Measurements from ENCODE around the gene MCF2L. TPM values are rescaled to one million over a fixed set of nuclear protein-coding genes. Genes with fewer than 3 reads are reported as not detected.

Gene MCF2L
- polyA plus RNA-seq, 1 experiment = 0.02 TPM

DNA sequence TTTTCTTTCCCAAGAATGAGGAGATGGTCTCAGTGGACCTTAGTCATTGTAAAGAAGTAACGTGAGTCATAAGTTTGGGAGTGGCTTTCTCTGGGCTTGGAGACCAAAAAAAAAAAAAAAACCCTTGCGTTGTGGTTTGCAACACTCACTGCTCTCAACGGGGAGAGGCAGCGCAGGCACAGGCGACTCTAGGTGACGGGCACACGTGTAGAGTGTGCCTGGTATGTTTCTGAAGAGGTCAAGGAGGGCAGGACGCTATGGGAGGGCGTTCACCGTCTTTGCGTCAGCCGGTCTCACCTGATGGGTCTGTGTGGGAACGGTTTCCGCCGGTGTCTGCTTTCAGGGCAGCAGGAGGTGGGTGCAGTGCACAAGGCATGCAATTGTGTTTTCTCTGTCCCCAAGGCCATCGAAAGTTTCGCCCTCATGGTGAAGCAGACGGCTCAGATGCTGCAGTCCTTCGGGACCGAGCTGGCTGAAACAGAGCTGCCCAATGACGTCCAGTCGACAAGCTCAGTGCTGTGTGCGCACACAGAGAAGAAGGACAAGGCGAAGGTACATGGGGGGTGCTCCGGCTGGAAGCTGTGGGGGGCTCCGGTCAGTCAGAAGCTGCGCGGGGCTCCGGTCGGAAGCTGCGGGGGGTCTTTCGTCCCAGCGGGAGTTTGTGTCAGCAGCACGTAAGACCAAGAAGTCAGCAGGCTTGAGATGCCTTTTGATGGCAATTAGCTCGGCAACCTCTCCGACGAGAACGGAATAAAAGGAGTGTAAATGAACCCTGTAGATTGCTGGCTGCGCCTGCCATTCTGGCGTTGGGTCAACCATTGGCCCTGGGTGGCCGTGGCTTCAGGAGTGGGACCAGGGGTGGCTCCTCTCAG, 95.8 kb downstream of the MCF2L start:
- no peaks in the 10 kb centered on the region for H3K36me3 ChIP-seq (ENCODE audit: control insufficient read depth, insufficient read depth, low read length)
- POLR2A ChIA-PET = no interaction called here
- DNase-seq (ENCODE audit: low read depth) = no peak
- TF ChIP-seq, protein P1, sequence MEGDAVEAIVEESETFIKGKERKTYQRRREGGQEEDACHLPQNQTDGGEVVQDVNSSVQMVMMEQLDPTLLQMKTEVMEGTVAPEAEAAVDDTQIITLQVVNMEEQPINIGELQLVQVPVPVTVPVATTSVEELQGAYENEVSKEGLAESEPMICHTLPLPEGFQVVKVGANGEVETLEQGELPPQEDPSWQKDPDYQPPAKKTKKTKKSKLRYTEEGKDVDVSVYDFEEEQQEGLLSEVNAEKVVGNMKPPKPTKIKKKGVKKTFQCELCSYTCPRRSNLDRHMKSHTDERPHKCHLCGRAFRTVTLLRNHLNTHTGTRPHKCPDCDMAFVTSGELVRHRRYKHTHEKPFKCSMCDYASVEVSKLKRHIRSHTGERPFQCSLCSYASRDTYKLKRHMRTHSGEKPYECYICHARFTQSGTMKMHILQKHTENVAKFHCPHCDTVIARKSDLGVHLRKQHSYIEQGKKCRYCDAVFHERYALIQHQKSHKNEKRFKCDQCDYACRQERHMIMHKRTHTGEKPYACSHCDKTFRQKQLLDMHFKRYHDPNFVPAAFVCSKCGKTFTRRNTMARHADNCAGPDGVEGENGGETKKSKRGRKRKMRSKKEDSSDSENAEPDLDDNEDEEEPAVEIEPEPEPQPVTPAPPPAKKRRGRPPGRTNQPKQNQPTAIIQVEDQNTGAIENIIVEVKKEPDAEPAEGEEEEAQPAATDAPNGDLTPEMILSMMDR (IDR thresholded peaks at IDR 0.05; ENCODE audit: insufficient read depth, low read depth, low read length) = no peak
- no peak overlapping the region for H3K4me3 ChIP-seq (ENCODE audit: low read depth, low read length)
- CTCF ChIA-PET = interaction anchor here (0.7 kb wide), 1 partner anchor 13 kb away, joined by 4 read pairs; no protein-coding TSS in a partner anchor
- H3K27me3 ChIP-seq (ENCODE audit: control insufficient read depth, insufficient read depth, low read length) = no peaks in the 10 kb centered on the region

DNA sequence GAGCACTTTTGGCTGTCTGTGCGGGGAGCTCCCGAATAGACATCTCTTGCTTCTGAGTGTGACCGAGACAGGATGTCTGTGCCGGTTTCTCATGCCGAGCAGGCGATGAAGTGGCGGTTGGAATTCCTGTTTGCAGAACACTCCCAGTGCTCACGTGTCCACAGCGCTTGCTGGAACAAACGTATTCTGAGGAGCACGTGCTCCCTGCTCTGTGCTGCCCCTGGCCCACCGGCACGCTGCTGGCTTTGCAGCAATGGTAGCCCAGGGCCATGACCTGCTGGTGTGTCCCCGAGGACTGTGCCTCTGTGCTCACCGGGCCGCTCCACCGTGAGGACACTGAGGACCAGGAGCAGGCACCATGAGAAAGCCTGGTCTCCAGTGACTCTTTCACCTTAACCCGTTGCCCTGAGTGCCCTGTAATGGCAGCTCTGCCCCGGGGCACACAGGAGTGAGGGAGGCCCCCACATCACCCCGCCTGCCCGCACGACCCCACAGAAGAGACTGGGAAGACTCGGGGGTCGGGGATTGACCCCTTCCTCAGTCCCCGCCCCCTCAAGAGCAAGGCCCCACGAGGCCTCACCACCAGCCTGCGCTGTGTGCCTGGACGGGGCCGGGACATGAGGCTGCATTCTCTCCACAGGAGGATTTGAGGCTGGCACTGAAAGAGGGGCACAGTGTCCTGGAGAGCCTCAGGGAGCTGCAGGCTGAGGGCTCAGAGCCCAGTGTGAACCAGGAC, 96.6 kb downstream of the MCF2L start:
- DNase-seq (ENCODE audit: low read depth) = no peak

DNA sequence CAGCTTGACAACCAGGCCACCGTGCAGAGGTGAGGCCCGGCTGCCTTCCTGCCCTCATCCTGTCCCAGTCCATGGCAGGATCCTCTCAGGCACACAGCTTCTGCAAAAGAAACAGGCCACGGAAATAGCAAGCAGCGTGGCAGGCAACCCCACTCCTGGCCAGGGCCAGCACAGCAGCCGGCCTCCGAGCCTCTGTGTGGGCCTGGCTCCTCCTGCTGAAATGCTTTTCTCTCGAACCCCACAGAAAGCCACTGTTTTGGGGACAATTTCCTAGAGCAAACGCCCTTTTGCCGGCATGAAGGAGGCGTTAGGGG, 97.1 kb downstream of the MCF2L start:
- TF ChIP-seq, protein P1 (IDR thresholded peaks at IDR 0.05; ENCODE audit: insufficient read depth, low read depth, low read length) = no peak
- H3K36me3 ChIP-seq (ENCODE audit: control insufficient read depth, insufficient read depth, low read length) = no peaks in the 10 kb centered on the region
- ChIA-PET POLR2A (no interaction called here), CTCF (no interaction called here)
- no peaks in the 10 kb centered on the region for H3K27me3 ChIP-seq (ENCODE audit: control insufficient read depth, insufficient read depth, low read length)
- no peak overlapping the region for H3K4me3 ChIP-seq (ENCODE audit: low read depth, low read length)
- no peak for DNase-seq (ENCODE audit: low read depth)

More for the DNA sequence above, 96.6 kb downstream of the MCF2L start:
- Histone ChIP-seq H3K27me3 (ENCODE audit: control insufficient read depth, insufficient read depth, low read length) (no peaks in the 10 kb centered on the region), H3K36me3 (ENCODE audit: control insufficient read depth, insufficient read depth, low read length) (no peaks in the 10 kb centered on the region), H3K4me3 (ENCODE audit: low read depth, low read length) (no peak overlapping the region)
- ChIA-PET POLR2A (no interaction called here), CTCF (interaction anchor here (0.7 kb wide), 1 partner anchor 12 kb away, joined by 4 read pairs; no protein-coding TSS in a partner anchor)
- TF ChIP-seq, protein P1 (IDR thresholded peaks at IDR 0.05; ENCODE audit: insufficient read depth, low read depth, low read length) = no peak

DNA sequence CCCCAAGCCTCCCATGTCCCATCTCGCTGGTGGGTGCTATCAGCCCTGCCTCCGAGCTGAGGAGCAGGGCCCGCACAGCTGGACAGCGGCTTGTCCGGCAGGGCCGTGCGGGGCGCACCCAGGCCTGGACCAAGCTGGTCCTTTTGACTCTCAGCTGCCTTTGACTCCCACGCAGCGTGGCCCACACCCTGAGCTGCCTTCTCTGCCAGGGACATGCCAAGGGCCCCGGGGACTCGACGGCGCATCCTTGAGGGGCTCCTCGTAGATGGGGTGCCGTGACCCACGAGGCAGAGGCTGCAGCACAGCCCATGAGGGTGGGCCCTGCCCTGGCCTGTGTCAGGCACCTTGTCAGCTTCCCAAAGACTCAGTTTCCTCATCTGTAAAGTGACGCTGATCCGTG, 97.7 kb downstream of the MCF2L start:
- Histone ChIP-seq H3K4me3 (ENCODE audit: low read depth, low read length) (no peak overlapping the region), H3K27me3 (ENCODE audit: control insufficient read depth, insufficient read depth, low read length) (no peaks in the 10 kb centered on the region), H3K36me3 (ENCODE audit: control insufficient read depth, insufficient read depth, low read length) (no peaks in the 10 kb centered on the region)
- TF ChIP-seq, protein P1 (IDR thresholded peaks at IDR 0.05; ENCODE audit: insufficient read depth, low read depth, low read length) = no peak
- no peak for DNase-seq (ENCODE audit: low read depth)
- ChIA-PET CTCF (no interaction called here), POLR2A (no interaction called here)
